COLO829 (cell line): ENCODE results near the gene GALNT14.

Experiments used
- DNase-seq: peaks from one replicate; pipeline ENCODE4 v3.0.0; 2012; ENCODE audit warnings: low spot score

The GALNT14 gene

GRCh38 chr2:31136000-31136399 lies 2.2 kb downstream of the GALNT14 start:
- DNase-seq = no peak

- DNase-seq = no peak
These were observed 3.8 kb downstream of the GALNT14 start for GRCh38 chr2:31134480-31134879.

- DNase-seq = no peak
These were observed 5.5 kb downstream of the GALNT14 start for GRCh38 chr2:31132786-31133185.

DNA sequence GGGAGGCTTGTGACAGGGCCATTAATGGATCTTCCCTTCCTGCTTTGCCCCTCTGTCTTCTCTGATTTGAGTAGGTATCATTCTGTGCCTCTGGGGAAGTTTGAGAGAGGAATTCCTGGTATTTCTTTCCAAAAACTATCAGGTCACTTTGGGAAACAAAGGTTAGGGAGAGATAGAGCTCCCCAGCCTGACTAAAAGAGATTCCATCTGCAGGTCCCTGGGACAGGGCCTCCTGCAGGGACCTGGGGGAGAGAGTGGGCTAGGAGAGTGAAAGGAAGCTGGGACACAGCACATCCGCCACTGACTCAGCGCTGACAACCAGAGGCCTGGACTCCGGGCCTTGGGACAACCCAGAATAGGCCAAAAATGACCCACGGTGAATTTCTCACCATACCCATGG lies 6.4 kb downstream of the GALNT14 start:
- no peak for DNase-seq

DNA sequence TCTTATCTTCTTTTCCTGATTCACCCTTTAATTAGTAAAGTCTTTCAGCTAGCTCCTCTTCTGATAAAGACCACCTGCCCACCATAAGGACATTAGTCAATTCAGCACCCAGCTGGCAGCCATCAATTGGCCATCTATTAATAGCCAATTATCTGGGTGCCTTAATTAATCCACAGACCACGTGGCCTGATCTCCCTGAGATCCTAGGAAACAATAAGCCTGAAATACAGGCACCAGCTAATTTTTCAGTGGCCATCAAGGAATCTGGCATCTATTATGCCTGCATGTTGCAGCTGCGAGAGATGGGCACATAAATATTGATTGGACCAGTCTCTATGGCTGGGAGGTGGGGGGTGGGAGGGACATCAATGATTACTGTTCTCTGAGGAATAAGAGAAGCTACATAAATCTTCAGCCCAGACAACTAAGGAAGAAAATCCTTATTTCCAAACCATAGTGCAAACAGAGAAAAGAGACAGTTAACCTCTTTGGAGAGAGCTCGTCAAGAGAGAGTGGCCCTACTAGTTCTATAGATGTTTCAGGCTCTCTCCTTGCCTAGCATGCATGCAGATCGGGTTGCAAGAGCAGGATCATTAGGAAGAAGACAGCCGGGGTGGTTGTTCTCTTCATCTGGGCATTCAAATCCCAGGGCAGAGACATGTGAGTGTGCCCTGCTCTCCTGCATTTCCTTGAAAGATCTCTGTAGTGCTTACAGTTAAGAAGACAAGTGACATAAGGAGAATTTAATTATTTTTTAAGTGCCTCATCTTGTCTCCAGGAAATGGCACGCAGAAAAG lies 8.7 kb downstream of the GALNT14 start:
- DNase-seq = no peak

DNA sequence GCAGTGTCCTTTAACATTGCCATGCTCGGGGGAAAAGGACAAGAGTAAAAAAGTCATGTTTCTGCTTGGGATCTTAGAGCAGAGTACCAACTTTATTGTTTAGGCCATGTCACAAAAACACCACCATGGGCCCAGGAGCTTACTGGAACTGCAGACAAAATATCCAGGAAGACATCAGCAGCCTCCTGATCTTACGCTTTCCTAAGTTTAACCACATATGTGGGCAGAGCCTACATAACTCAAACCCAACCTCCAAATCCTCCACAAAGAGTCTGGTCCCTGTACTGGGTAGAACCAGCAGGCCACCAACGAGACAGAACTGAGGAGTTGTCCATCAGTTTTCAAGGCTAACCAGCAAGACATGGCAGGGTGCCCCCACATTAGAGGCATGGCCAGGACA lies 10.3 kb downstream of the GALNT14 start:
- DNase-seq = no peak

DNA sequence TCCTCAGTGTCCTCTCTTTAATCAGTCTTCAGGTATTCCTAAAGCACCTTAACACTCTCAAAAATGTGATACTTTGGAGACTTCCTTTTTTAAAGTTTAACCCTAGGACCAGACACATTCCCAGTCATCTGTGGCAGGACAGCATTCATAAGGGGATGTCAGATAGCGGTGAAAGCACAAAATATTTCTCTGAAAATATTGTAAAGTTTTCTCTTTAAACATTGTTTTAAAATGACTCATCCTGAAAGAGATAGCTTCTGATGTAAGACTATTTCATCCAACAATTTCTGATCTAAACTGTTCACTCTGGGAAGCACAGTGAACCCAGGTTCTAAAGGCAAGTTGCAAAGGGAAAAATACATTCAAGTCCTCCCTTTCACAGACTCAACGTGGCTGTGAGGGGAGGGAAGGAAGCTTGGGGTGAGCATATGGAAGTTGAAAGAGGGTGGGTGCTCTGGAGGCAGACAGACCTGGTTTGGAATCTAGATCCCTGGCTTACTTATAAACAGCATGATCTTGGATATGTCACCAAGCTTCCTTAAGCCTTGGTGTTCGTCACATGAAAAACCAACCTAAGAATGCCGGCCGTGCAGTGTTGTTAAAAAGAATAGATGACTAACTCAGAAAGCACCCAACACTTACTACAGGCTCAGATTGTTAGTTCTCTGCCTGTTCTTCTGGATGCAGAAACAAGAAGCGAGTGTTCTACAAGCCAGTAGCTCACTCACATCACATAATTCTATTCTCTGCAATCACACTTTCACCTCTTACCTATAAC lies 12.1 kb downstream of the GALNT14 start:
- no peak for DNase-seq

DNA sequence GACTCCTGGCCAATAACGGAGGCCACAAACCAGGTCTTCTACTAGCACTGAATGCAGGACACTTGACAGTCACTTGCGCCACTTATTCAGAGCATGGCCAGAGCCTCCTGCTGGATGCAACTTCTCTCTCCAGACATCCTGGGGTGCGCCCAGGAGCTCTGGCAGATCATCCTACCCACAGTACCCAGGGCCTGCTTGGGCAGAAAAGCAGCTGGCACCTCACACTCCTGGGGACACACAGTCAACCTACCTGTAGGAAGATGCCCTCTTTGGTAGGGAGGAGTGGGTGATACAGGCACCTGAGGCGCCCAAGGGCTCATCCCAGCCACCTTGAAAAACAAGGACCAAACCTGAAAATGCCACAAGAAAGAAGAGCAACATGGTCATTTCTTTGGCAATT lies 13.3 kb downstream of the GALNT14 start:
- DNase-seq = no peak

- DNase-seq = no peak
These were observed 16.1 kb downstream of the GALNT14 start for GRCh38 chr2:31122133-31122532.

- no peak for DNase-seq
These were observed 24.5 kb downstream of the GALNT14 start for GRCh38 chr2:31113765-31114164.

DNA sequence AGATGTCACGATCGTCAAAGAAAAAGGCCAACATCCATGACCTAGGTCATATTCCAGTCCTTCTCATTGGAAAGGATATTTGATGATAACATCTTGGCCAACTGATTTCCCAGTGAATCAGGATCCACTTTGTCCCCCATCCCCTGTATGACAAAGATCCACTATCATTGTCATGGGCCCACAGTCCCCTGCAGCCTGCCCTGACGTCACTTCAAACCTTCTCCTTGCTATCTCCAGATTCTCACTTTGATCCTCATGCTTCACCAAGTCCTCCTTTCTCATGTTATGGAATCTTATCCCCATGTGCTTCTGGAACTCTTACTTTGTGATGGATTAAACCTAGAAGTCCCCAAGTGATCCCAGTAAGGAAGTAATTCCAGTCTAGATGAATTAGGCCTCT lies 25.7 kb downstream of the GALNT14 start:
- DNase-seq = no peak

- no peak for DNase-seq
These were observed 27.2 kb downstream of the GALNT14 start for GRCh38 chr2:31110998-31111397.

GRCh38 chr2:31110431-31110830 lies 27.8 kb downstream of the GALNT14 start:
- no peak for DNase-seq

DNA sequence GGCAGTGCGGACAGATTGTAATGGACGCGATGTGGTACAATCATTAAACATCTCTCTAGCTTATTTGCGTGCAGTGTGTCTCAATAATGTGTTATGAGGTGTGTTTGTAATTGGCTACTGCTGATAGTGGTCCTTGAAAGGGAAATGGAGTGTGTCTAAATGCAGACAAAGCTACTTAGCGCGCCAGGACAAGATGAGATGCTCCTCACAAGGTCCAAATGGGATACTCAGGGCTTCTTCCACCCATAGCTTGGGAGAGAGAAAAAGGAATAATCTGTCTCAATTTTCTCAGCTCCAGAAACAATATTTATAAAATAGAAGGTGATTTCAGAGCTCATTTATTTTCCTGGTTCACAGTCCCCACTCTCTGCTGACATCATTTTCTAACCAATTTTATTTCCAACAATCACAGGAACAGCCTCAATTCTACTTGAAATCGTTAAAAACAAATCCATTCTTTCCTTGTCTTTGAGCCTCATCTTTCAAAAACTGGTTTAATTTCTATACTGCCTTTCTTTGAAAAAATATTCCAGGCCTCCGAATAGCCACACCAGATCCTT lies 28.5 kb downstream of the GALNT14 start:
- no peak for DNase-seq

DNA sequence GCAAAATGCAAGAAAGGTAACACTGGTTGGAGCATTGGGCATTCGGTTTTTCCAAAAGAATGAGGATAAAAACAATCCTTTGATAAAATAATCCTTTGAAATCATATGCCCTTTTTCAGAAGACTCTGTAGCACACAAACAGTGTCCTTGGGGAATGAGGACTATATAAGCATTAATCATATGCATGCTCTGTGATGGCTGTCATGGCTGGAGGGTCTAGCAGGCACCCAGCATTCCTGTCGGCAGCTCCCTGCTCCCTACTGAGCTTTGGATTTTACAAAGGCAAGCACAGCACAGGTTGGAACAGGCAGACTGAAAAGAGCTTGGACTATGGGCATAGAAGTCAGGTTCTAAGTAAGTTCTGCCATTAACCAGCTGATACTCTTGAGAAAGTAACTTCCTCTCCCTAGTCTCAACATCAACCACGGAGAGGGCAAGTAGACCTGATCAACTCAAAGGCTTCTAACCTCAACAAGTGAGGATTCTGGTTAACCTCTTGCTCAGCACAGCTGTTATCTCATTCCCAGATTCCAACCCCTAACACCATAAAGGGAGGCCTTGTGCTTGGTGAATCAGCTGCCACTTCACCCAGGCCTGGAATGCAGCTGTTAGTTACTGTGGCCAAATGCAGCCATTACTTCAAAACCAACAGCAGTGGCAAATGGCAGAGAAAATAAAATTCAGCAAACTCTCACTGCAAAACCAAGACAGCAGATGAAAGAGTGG lies 29.5 kb downstream of the GALNT14 start:
- no peak for DNase-seq

GRCh38 chr2:31107591-31108300 lies 30.5 kb downstream of the GALNT14 start:
- peak; percentile 8 for DNase-seq

- DNase-seq = no peak
These were observed 36.5 kb downstream of the GALNT14 start for GRCh38 chr2:31101701-31102100.

DNA sequence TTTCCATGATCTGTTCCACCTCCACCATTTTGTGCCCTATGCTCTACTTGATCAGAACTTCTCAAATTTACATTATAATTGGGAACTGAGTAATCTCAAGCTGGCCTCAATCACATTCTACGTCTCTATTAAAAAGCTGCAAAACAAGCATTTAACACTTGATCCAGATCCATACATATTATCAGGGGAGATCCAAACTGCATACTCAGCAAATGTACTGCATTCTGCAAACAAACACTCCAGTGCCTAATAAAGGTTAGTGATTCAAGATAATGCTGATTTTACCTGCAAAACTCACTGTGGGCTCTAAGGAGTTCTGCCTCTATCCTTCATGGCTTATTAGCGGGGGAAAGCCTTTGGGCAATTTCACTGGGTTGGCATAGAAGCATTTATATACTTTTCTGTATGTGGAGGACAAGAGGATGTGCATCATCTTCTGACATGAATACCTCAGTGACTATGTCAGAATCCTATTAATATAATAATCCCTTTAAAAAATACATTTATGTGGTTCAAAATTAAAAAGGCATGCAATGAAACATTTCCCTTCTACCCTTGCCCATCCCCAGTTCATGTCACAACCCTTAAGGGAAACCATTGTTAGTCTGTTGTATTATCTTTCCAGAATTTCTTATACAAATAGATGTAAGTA lies 40.2 kb downstream of the GALNT14 start:
- no peak for DNase-seq

- DNase-seq = no peak
These were observed 48.1 kb downstream of the GALNT14 start for GRCh38 chr2:31090188-31090587.

DNA sequence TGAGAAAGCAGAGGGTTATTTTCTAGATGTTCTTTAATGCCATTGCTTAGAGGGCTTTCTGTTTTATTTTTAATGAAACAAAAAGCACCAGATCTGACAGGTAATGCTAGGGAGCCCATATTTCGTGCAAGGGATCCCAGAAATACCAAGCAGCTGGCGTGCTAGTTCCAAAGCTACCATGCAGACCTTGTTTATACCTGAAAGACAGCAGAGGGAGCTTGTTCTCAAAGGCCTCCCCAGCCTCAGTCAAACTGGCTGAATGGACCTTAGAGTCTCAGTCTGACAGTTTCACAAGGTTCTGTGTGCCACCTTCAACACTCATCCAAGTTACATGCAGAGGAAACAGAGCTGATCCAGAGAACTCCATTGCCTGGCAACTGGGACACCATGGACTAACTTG lies 48.6 kb downstream of the GALNT14 start:
- no peak for DNase-seq

- no peak for DNase-seq
These were observed 49.6 kb downstream of the GALNT14 start for GRCh38 chr2:31088504-31089195.
